HG03521 (cell line): Measurements from ENCODE around the gene DCDC1.

Experiments
- ATAC-seq: cut with Tn5 transposase; IDR thresholded peaks from one replicate; pipeline ENCODE4 v1.9.1; 2021; ENCODE audit warnings: mild to moderate bottlenecking, moderate library complexity; ENCODE audit not compliant: unreplicated experiment

Gene DCDC1

DNA sequence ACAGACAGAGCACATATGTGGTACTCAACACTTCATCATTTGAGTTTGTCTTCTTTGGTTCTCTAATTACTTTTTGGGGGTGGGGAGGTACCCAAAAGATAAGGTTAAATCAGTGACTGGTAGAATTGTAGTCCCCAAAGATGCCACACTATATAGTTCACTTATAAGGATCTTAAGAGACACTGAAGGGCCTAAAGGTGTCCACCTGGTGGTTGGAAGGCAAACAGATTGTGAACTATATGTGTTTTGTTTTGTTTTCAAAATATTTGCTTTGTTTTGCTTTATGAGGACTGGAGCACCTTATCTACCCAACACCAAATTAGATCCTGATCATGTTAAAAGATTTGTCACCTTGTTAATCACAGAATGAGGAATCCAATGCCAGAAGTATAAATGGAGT, 136.1 kb downstream of the DCDC1 start:
- ATAC-seq: no peak

DNA sequence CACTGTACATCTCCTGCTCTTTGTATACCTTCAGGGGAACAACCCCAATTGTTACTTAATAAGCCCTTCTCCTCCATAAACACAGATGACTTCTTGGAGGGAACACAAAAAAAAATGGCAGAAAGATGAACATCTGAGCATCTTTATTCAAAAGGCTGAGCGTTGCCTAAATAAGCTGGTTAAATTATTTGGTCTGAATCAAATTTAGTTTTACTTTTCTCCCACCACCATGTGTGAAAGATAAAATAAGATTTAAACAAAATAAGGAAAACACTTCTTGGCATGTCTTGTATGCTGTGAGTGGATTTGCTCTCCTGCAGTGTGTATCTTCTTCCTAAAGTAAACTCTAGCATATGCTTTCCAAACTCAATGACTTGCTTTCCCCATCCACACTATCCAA, 137.9 kb downstream of the DCDC1 start:
- no peak for ATAC-seq

DNA sequence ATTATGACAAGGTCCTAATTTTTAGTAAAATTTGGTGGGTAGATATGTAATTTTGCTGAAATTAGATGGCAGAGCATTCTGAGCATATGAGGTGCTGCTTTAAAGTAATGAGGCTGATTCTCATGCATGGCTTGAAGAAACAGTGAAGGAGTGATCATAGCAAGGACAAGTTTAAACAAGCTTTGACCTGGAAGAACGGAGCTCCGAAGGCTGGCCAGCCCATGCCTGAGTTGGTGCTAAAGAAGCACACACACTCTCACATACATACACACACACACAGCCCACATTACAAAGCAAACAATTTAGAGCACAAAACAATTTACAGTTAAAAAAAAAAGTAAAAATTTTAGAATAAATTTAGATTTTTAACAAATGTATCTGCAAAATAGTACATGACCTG, 150.7 kb downstream of the DCDC1 start:
- ATAC-seq: no peak

DNA sequence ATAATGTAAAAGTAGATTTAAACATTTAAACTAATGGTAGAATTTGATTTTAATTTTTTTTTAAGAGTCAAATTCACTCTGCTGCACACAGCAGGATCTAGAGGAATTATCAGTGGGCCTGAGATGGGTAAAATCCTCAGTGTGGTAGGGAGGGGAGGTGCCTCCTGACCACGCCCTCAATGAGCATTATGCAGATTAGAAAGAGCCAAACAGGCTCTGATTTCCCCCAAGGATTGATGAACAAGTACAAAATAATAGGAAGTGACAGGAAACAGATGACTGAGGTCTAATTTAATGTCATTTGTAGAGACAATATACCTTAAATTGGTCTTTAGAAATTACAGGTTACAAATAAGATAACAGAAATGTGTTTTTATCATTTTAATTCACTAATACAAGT, 155.2 kb downstream of the DCDC1 start:
- no peak for ATAC-seq

DNA sequence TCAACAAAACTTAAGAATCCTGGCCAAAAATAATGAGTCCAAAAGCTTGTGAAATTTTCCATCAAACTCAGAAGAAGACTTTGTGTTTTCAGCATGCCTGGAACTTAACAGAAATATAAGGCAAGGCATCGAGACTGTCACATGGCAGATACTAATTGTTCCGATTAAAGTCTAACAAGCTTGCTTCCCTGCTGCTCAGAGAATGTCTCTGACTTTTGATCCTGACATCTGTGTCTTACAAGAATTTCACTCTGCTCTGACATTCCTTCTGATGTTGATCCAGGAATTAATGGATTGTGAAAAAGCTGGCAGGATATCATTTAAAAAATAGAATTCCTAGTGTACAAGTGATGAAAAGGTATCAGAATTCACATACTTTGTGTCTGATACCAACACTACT, 170.2 kb downstream of the DCDC1 start:
- no peak for ATAC-seq

DNA sequence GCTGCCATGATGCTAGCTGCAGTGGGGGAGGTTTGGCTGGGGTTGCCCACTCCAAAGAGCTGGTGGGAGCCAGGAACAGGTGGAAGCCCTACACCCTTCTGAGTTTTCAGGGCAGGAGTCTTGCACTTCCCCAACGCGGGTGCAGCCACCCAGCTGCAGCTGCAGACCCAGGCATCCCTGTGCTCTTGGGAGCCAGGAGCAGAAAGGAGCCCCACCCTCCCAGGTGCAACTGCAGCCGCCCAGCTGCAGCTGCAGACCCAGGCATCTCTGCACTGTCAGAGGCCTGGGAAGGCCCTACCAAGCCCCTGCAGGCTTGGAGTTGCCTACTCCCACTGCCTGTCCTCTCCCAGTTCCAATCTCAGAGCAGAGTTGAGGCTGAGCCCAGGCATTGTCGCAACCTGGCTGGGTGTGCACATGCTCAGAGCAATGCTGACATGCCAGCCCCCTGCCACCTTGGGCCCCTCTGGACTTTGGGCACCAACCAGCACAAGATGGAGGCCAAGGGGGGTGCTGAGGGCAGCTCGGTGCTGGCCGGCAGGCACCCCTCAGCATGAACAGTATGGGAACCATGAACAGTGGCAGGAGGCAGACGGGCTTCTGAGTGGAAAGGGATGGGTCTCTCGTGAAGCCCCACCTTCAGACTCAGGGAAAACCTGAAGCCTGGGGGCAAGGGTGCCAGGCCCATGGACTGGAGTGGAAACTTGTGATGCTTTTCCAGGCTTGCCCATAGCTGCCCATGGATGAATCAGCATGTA, 195.4 kb downstream of the DCDC1 start:
- no peak for ATAC-seq

DNA sequence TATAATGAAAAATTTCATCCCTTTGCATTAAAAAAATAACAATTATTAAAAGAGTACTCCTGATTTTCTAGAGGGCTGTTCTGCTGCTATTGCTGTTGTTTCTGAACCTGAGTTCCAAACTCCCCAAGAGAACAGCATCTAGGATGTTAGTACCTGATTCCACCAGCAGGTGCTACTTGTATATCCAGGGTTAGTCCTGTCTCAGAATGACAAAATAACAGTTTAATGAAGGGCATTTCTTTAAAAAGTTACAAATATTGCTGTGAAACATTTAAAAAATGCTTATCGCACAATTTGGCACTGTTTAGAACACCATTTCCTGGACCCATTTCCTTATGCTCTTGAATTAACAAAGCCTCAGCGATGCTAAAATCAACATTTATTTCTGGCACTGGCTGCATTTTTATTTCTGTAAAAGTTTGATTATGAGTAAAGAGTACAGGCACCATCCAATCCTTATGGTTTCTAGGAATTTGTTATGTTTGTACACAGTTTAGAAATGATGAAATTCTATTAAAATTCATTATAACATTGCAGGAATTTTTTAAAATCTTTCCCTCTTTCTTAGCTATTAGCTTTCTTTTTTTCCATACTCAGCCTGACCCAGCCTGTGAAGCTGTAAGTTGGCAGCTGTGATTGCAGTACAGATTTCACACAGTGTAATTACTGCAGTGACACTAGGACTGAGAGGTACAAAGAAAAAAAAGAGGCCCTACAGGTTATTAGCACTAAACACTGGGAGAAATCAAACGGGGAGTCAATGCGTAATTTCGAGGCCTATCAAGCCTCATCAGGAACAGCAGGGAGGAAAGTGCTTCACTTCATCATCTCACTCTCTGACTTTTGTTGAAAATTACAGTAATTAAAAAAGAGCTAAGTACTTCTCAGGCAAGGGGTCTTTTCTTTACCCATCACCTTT, 208.8 kb downstream of the DCDC1 start:
- peak; percentile 54 for ATAC-seq

DNA sequence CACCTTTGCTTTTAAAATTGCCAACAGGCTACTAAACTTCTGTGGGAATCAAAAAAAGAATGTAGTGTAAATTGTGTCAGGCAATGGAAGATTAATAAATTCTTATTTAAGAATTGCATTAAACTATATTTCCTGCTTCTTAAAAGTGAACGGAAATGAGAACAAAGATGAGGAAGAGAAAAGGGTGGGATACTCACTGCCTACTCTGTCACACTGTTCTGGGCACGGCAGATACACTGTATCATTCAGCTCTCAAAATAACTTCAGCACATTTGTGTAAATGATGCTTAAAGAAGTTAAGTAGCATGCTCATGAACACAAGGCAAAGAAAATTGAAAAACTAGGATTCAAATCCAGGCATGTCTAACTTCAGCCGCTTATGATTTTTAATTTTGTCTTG, 218.7 kb downstream of the DCDC1 start:
- no peak for ATAC-seq

DNA sequence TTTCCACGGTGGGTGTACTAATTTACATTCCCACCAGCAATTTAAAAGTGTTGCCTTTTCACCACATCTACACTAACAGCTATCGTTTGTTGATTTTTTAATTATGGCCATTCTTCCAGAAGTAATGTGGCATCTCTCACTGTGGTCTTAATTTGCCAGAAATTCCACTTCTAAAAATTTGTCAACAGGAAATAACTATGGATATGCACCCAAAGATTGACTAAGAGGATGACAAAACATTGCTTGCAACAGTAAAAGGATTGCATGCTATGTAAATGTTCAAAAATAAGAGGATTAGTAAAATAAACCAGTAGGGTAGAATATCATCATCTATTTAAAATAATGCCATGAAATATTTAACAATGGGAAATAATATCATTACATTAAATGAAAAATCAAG, 219.5 kb downstream of the DCDC1 start:
- no peak for ATAC-seq

DNA sequence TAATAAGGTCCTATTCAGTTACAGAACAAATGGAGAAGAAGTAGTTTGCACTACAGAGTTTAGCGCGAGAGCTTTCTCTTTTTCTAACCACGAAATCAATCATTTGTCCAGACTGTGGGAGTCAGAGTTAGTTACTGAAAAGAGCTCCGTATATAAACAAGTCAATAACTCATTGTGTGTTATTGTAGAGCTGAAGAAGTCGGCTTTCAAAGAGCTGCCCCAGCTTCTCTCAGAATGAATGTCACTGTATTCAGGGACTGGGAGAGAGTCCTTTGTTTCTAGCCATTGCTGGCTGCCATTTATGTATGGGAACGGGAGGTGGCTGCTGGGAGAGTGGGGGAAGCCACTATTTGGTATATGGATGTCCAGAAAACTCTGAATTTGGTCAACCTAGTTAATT, 227.8 kb downstream of the DCDC1 start:
- no peak for ATAC-seq

DNA sequence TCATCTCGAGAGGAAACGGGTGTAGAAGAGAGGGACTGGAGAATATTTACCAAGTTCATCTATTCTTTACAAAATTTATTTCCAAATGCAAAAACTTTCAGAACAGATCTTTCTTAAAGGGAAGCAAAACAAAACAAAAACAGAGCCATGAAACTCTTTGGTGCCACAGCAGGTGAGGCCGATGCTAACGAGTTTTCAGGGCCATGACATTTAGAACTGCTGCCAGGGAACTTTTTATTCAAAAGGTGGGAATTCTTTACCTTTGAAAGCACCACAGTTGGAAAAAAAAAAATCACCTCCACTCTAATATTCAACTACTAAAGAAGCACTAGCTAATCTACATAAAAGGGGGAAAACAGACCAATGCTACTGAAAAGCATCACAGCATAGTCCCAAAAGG, 230.1 kb downstream of the DCDC1 start:
- no peak for ATAC-seq

DNA sequence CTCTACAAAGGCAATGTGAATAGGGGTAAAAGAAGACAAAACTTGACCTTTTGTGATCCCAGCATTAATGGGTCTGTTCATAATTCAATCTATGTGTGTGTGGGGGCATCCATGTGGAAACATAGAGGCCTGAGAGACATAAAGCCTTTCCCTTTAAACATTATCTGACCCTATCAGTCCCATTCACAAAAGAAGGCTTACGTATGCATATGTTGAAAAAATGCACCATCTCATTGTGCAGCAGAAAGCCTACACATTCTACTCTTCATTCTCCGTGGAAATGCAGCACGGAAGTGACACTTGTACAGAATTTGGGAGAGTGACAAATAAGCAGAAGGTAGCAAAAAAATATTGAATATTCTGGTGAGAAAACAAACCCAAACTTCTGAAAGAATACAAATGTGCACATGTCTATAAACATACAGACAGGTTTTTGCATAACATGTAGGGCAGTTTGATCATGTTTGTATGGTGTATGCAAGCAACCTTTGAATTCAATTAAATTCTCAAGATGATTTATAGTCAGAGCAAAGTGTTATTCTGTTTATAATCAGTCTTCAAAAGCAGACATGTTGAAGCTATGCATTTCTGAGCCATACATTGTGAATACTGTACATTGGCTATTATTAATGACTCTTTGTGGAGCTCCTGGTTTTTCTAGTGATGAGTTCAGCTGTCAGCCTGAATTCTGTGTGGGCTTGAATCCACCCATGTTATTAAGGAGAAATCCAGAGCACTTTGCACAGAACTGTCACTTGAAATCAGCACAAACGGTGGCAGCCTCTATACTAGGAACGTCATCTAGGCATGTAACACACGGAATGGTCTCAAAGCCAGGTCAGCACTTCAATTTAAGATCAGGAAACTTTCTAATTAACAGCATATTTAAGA, 236.8 kb downstream of the DCDC1 start:
- no peak for ATAC-seq

DNA sequence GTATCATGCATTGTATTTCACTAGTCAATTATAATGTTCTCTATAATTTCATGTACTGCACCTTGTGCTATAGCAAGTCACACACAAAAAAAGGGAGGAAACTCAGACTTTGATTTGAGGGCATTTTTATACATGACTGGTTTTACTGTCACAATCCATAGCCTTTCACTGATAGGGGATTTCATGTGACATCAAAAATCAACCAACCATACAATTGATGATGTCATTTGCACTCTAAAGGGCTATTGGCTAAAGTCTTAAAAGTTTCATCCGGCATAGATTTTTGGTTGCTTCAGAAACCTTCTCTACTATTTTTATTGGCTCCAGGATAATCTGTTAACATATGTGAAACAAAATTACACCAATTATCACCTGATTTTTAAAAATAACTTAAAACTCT, 237.8 kb downstream of the DCDC1 start:
- ATAC-seq: no peak

DNA sequence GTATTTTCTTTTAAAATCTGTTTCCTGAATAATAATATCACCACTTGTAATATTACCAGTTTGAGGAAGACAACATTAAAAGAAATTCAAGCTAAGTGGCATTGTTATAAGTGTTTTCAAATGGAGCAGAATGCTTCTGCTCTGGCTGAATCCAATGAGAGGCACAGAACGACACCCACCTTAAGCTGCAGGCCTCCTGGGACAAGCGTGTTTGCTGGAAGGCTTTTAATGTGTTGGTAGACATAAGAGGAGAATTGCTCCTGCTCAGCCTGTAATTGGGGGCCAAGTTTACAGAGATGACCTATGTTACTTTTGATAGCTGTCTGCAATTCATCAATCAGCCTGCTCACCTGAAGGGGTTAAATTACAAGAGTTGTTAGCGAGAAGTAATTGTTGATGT, 242.2 kb downstream of the DCDC1 start:
- ATAC-seq: no peak

DNA sequence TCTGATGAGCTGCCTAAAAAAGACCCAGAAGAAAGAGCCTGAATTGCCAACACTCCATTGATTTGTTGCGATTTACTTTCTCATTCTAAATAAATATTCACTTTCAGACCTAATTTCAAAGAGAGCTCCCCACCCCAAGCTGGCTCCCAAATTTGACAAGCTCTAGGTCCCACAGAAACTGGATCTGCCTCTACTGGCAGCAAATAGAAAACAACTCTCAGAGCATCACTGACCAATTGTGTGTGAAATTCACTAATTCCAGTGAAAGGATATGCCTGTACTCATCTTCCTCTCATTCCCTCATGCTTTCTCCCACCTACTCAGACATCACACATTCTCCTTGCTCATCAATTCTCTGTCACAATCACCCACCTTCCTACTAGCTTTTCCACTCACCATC, 249.1 kb downstream of the DCDC1 start:
- ATAC-seq: no peak

DNA sequence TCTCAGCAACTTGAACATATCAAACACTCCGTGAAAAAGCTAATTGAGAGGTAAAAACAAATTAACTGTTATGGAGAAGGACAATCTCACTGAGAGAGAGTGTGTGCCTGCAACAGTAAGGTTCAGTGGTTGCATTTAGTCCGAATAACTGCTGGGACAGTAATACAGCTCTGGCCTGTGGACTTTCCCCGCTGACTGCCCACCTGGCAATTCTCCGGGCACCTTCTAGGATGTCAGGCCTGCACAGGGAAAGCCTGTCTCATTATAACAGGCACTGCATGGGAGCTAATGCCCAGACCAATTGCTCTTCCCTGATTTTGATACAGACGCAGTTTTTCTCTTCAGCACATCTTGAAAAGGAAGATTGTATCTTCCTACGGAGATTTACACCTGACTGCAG, 251.0 kb downstream of the DCDC1 start:
- no peak for ATAC-seq

DNA sequence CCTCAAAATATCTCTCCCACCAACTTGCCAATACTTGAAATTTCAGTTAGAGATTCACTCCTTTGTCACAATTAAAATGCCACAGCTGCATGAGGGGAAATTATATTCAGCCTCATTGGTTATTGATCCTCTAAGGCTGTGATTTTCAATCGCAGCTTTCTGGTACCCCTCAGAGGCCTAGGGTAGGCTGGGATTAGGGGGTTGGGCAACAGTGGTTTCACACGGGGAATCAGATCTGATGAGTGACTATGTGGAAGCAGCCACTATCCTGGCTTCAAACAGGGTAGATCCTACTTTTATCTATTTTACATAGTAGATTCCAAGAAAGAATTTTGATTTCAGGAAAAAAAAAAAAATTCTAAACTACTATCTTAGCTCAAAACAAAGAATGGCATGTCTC, 252.5 kb downstream of the DCDC1 start:
- no peak for ATAC-seq

DNA sequence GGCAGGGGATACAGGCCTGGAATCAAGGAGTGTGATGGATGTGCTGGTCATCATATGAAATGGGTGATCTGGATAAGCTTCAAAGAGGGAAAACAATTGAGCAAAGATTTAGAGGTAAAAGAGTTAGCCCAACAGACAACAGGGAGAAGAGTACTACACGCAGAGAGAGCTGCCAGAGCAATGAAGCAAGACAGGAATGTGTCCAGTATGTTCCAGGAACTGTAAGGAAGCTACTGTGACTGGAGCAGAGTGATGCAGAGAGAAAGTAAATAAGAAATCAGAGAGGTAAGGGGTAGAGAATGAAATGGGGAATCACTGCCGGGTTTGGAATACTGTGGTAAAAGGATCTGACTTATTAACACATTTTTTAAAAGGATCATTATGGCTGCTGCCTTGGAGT, 255.1 kb downstream of the DCDC1 start:
- no peak for ATAC-seq

DNA sequence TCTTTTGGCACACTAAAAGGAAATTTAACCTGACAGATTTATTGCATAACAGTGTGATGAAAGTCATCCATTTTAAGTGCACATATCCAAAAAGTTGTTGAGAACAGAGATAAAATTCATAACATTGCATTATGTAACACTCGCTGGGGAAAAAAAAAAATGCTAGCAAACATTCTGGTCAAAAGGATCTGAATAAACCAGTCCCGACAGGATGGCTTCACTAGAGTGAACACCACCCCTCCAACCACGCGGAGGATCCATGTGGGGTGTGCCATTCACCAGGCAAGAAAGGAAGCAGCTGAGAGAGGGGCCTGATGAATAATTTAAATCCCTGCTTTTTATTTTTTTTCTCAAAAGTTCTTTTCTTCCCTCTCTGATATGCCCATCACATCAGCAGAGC, 258.7 kb downstream of the DCDC1 start:
- ATAC-seq: no peak

DNA sequence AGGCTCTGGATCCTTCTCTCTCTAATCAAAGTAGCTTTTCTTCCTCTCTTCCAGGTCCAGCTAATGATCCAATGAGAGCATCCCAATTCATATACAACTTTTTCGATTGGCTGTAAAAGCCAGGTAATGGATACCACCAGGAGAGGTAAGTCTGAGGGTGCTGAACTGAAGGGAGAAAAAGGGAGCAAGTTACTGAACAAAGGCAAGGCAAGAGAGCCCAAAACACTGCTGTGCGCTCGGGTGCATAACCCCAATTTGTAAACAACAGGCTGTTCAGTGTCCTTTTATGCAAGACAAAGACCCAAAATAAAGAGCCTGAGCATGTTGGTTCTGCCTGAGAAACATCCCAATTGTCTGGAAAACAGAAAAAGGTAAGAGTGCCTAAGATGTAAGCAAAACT, 260.1 kb downstream of the DCDC1 start:
- ATAC-seq: no peak

DNA sequence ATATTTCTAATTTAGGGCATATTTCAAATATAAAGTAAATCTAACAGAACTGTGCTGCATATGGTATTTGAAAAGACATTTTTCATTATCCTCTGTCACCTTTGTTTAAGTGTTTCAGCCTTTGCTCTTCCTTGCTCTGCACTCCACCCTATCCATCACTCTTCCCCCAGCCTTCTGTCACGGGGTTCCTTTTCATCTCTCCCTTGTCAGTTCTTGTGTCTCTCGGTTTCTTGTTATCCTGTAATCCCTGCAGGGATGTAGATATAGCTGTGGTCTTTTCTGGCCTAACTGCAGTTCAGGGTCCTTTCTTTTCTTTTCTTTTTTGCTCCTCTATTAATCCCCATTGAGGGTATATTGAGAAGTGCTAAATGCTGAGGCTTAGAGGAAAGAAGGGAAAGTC, 261.9 kb downstream of the DCDC1 start:
- no peak for ATAC-seq
